22Rv1 (cell line): Measurements from ENCODE around the gene DMAC2L.

Experiments
- H3K27ac ChIP-seq: fragments of 450-650 bp; 2 replicates; pipeline ENCODE4 v1.5.1; 2017
- CTCF ChIP-seq: fragments of 450-650 bp; IDR thresholded peaks from 2 replicates; pipeline ENCODE4 v1.5.1; 2017; ENCODE audit warnings: mild to moderate bottlenecking
- ZFX ChIP-seq: fragments of 450-650 bp; IDR thresholded peaks from 2 replicates; pipeline ENCODE4 v1.6.1; 2017; ENCODE audit warnings: antibody characterized with exemption, borderline replicate concordance

The DMAC2L gene

GRCh38 chr14:50321009-50321660, 9.0 kb downstream of the DMAC2L start:
- TF ChIP-seq ZFX (no peak), CTCF (peak; percentile 94)

GRCh38 chr14:50331596-50331995, 19.5 kb downstream of the DMAC2L start:
- TF ChIP-seq ZFX (no peak), CTCF (no peak)
- H3K27ac ChIP-seq = no peak overlapping the region

More at GRCh38 chr14:50321009-50321660, 9.0 kb downstream of the DMAC2L start:
- 0 out of 2 replicates have a peak overlapping the region, but pooled peaks have one; percentile 2 for H3K27ac ChIP-seq

- no peak overlapping the region for H3K27ac ChIP-seq
- TF ChIP-seq ZFX (no peak), CTCF (no peak)
These were observed 20.9 kb downstream of the DMAC2L start for GRCh38 chr14:50333014-50333509.

GRCh38 chr14:50334211-50334610, 22.1 kb downstream of the DMAC2L start:
- H3K27ac ChIP-seq = no peak overlapping the region
- TF ChIP-seq CTCF = no peak
- TF ChIP-seq ZFX = no peak

GRCh38 chr14:50335389-50335788, 23.3 kb downstream of the DMAC2L start:
- no peak overlapping the region for H3K27ac ChIP-seq
- TF ChIP-seq CTCF (no peak), ZFX (no peak)

- TF ChIP-seq ZFX (no peak), CTCF (no peak)
- H3K27ac ChIP-seq = no peak overlapping the region
These were observed 24.1 kb downstream of the DMAC2L start for GRCh38 chr14:50335989-50336824.

- no peak overlapping the region for H3K27ac ChIP-seq
- TF ChIP-seq CTCF (no peak), ZFX (no peak)
These were observed 26.5 kb downstream of the DMAC2L start for GRCh38 chr14:50338587-50338986.
